Inferior parietal cortex (tissue), 1 donor: Measurements from ENCODE around the gene HTD2.
A peak's percentile ranks its signal among the peaks of the same experiment; 100 is the strongest.
"Not testable (repeated sequence)": the region's sequence is repeated elsewhere in the genome, so short reads cannot be mapped to it uniquely, and the experiment has no call there.

Source experiments
- DNase-seq: peaks from one replicate; pipeline ENCODE4 v3.0.0-alpha.2; 2016; ENCODE audit errors: extremely low spot score

Gene HTD2

GRCh38 chr3:58305882-58306711 is at the start of gene HTD2, which contains the start of gene RPP14:
HTD2 (plus strand) TSS chr3:58306520; CDS start chr3:58317614, 11,094 bp downstream.
RPP14 (plus strand) TSS chr3:58306245; CDS start chr3:58310330, 4,085 bp downstream.
- DNase-seq: peak; percentile 98

- DNase-seq: no peak
Measured at GRCh38 chr3:58258392-58259055, 47.8 kb upstream of the HTD2 start.

- DNase-seq: no peak
Measured at GRCh38 chr3:58260261-58260731, 46.0 kb upstream of the HTD2 start.

- DNase-seq: no peak
Measured at GRCh38 chr3:58260733-58261132, 45.6 kb upstream of the HTD2 start.

GRCh38 chr3:58261954-58262666 is 44.2 kb upstream of the HTD2 start:
- no peak for DNase-seq

GRCh38 chr3:58266577-58266976 is 39.7 kb upstream of the HTD2 start:
- DNase-seq: peak; percentile 73

GRCh38 chr3:58267543-58267942 is 38.8 kb upstream of the HTD2 start:
- DNase-seq: not testable (repeated sequence)

- DNase-seq: no peak
Measured at GRCh38 chr3:58269356-58269755, 37.0 kb upstream of the HTD2 start.

- no peak for DNase-seq
Measured at GRCh38 chr3:58270485-58270884, 35.8 kb upstream of the HTD2 start.

- DNase-seq: no peak
Measured at GRCh38 chr3:58271901-58272501, 34.3 kb upstream of the HTD2 start.

- no peak for DNase-seq
Measured at GRCh38 chr3:58272891-58273290, 33.4 kb upstream of the HTD2 start.

GRCh38 chr3:58273362-58273761 is 33.0 kb upstream of the HTD2 start:
- not testable (repeated sequence) for DNase-seq

GRCh38 chr3:58274027-58274614 is 32.2 kb upstream of the HTD2 start:
- no peak for DNase-seq

- no peak for DNase-seq
Measured at GRCh38 chr3:58281069-58281468, 25.3 kb upstream of the HTD2 start.

- no peak for DNase-seq
Measured at GRCh38 chr3:58285334-58285733, 21.0 kb upstream of the HTD2 start.

- DNase-seq: peak; percentile 70
Measured at GRCh38 chr3:58287354-58287753, 19.0 kb upstream of the HTD2 start.

- no peak for DNase-seq
Measured at GRCh38 chr3:58288011-58288728, 18.1 kb upstream of the HTD2 start.

- not testable (repeated sequence) for DNase-seq
Measured at GRCh38 chr3:58288964-58289613, 17.2 kb upstream of the HTD2 start.

- not testable (repeated sequence) for DNase-seq
Measured at GRCh38 chr3:58290446-58290845, 15.9 kb upstream of the HTD2 start.

- no peak for DNase-seq
Measured at GRCh38 chr3:58291671-58292338, 14.5 kb upstream of the HTD2 start.
